GM23338 (cell line): ENCODE measurements around the gene CHP1. TPM values are rescaled to one million over a fixed set of nuclear protein-coding genes. Genes with fewer than 3 reads are reported as not detected.

Source experiments
- CREB1 ChIP-seq: fragments of 250-450 bp; sonication (Bioruptor Pico); IDR thresholded peaks from 2 replicates; pipeline ENCODE4 v1.5.0; 2020; ENCODE audit warnings: low read depth, mild to moderate bottlenecking, moderate library complexity
- ETS1 ChIP-seq: IDR thresholded peaks from 2 replicates; pipeline ENCODE4 v1.6.1; 2016; ENCODE audit warnings: antibody characterized with exemption
- JUNB ChIP-seq: IDR thresholded peaks from one replicate; pipeline ENCODE4 v1.6.1; 2016; ENCODE audit warnings: antibody characterized with exemption; ENCODE audit not compliant: unreplicated experiment
- REST ChIP-seq: IDR thresholded peaks from one replicate; pipeline ENCODE4 v1.6.1; 2018; ENCODE audit warnings: antibody characterized with exemption; ENCODE audit not compliant: unreplicated experiment
- ZNF462 ChIP-seq: fragments of 250-450 bp; sonication (Bioruptor Pico); IDR thresholded peaks from 2 replicates; pipeline ENCODE4 v1.5.0; 2020; ENCODE audit warnings: mild to moderate bottlenecking, moderate library complexity
- polyA plus RNA-seq: library from polyadenylated mRNA; unstranded; fragments of >200 nt; fragmentation: Nextera tagmentation; extraction: Ambion mirVana; gene quantifications from 2 replicates; pipeline ENCODE4 v1.2.1, GENCODE V29; 2016
- total RNA-seq: library from RNA; depleted of rRNA; stranded (reverse); fragments of >200 nt; shearing (Covaris generic); gene quantifications from 2 replicates; pipeline ENCODE4 v1.2.3, GENCODE V29; 2014

The CHP1 gene
- total and polyA plus RNA-seq, 2 experiments from 2014 or later = 62.3 to 109 TPM

GRCh38 chr15:41288464-41288863 is 57.4 kb downstream of the CHP1 start (continued):
- TF ChIP-seq ZNF462 (CRISPR knock-in tag) = no peak
- TF ChIP-seq CREB1 = no peak
- TF ChIP-seq ETS1 = no peak
- TF ChIP-seq JUNB = no peak
- no peak for TF ChIP-seq REST
